Measurements from ENCODE around the gene APAF1. TPM values are rescaled to one million over a fixed set of nuclear protein-coding genes. Genes with fewer than 3 reads are reported as not detected.
"Not testable (repeated sequence)": the region's sequence is repeated elsewhere in the genome, so short reads cannot be mapped to it uniquely, and the experiment has no call there.

Gene APAF1
- total RNA-seq, 1 experiment from 2014 or later = 19.1 TPM

DNA sequence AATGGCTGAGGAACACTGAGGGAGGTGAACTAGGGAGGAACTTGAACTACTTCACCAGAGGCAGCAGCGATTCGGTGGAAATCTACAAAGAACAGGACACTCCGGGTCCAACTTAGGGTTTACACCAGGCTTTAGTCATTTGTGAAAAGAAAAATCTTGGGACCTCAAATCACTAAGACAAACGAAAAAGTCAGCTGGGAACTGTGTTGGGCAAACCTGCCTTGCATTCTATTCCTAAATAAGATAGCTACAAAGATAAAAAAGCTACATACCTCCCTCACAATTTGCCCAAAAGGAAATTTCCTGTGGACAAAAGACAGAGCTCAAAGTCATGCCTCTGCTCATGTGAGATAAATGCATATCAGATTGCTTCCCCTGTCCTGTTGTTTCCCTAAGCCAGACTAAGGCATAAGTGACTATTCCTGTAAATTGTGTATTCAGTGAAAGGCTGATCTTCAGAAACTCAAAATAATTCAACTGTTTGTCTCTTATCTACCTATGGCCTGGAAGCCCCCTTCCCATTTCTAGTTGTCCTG, 106.6 kb downstream of the APAF1 start:
- Histone ChIP-seq H3K4me1 (replicated peaks; ENCODE audit: insufficient read depth) (no peaks in the 10 kb centered on the region), H3K4me2 (no peak overlapping the region), H4K20me1 (ENCODE audit: insufficient read depth) (no peaks in the 10 kb centered on the region), H3K9me3 (ENCODE audit: insufficient read depth, low read depth) (no peaks in the 10 kb centered on the region), H3K36me3 (ENCODE audit: low read depth) (no peaks in the 10 kb centered on the region), H3K27me3 (ENCODE audit: insufficient read depth, low read depth) (peaks cover 21% of the 10 kb centered on the region; the same call in 1 of the 2 replicates), H3K79me2 (ENCODE audit: low read depth) (no peaks in the 10 kb centered on the region), H3K4me3 (no peak overlapping the region), H3F3A (ENCODE audit: insufficient read depth, low read depth) (no peaks in the 10 kb centered on the region), H3K9me2 (ENCODE audit: insufficient read depth) (no peaks in the 10 kb centered on the region), H2AFZ (no peak overlapping the region), H3K27ac (no peak overlapping the region)
- no TSS peak for BruUV-seq (replicated peaks)
- intact Hi-C loops (cut with micrococcal nuclease; ENCODE audit: unreplicated experiment) = no loop called here
- TF ChIP-seq, protein P1, sequence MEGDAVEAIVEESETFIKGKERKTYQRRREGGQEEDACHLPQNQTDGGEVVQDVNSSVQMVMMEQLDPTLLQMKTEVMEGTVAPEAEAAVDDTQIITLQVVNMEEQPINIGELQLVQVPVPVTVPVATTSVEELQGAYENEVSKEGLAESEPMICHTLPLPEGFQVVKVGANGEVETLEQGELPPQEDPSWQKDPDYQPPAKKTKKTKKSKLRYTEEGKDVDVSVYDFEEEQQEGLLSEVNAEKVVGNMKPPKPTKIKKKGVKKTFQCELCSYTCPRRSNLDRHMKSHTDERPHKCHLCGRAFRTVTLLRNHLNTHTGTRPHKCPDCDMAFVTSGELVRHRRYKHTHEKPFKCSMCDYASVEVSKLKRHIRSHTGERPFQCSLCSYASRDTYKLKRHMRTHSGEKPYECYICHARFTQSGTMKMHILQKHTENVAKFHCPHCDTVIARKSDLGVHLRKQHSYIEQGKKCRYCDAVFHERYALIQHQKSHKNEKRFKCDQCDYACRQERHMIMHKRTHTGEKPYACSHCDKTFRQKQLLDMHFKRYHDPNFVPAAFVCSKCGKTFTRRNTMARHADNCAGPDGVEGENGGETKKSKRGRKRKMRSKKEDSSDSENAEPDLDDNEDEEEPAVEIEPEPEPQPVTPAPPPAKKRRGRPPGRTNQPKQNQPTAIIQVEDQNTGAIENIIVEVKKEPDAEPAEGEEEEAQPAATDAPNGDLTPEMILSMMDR (conservative IDR thresholded peaks at IDR 0.05) = no peak
- TF ChIP-seq EZH2 (IDR thresholded peaks at IDR 0.05; ENCODE audit: low read depth) = no peak
- no peak for DNase-seq
- ChIA-PET POLR2A (ENCODE audit: unreplicated experiment) (no interaction called here), CTCF (no interaction called here)

DNA sequence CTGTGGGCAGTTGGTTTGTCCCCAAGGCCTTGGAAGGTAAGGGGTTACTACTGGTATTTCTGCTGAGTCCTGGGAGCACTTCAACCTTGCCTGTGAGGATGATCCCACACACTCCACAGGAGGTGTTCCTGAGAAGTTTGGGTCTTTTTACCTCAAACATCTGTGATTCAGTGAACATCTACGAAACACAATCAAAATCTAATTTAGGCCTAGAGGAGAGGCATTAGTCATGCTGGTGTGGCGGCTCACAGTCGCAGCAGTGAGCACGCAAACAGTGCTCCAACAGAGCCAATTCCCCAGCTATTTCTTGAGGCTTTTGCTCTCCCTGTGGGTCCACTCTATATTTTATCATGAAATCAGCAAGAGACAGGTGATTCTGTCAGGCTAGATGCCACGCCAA, 107.6 kb downstream of the APAF1 start:
- no peak overlapping the region for H2AFZ ChIP-seq
- no peaks in the 10 kb centered on the region for H3K4me1 ChIP-seq (replicated peaks; ENCODE audit: insufficient read depth)
- H3F3A ChIP-seq (ENCODE audit: insufficient read depth, low read depth) = no peaks in the 10 kb centered on the region
- ChIA-PET CTCF (interaction anchor here (0.7 kb wide), 1 partner anchor 1161 kb away, joined by 4 read pairs; no protein-coding TSS in a partner anchor), POLR2A (ENCODE audit: unreplicated experiment) (interaction anchor here (0.6 kb wide), 1 partner anchor 247 kb away, joined by 4 read pairs; no protein-coding TSS in a partner anchor)
- H3K4me2 ChIP-seq = no peak overlapping the region
- no peak overlapping the region for H3K4me3 ChIP-seq
- no peaks in the 10 kb centered on the region for H3K36me3 ChIP-seq (ENCODE audit: low read depth)
- no peaks in the 10 kb centered on the region for H3K9me3 ChIP-seq (ENCODE audit: insufficient read depth, low read depth)
- no peaks in the 10 kb centered on the region for H3K79me2 ChIP-seq (ENCODE audit: low read depth)
- no TSS peak for BruUV-seq (replicated peaks)
- no peaks in the 10 kb centered on the region for H3K9me2 ChIP-seq (ENCODE audit: insufficient read depth)
- intact Hi-C loops (cut with micrococcal nuclease; ENCODE audit: unreplicated experiment) = no loop called here
- no peaks in the 10 kb centered on the region for H4K20me1 ChIP-seq (ENCODE audit: insufficient read depth)
- DNase-seq = no peak
- H3K27ac ChIP-seq = no peak overlapping the region
- no peak for TF ChIP-seq EZH2 (IDR thresholded peaks at IDR 0.05; ENCODE audit: low read depth)
- TF ChIP-seq, protein P1 (conservative IDR thresholded peaks at IDR 0.05) = no peak
- peaks cover 16% of the 10 kb centered on the region for H3K27me3 ChIP-seq (ENCODE audit: insufficient read depth, low read depth)

DNA sequence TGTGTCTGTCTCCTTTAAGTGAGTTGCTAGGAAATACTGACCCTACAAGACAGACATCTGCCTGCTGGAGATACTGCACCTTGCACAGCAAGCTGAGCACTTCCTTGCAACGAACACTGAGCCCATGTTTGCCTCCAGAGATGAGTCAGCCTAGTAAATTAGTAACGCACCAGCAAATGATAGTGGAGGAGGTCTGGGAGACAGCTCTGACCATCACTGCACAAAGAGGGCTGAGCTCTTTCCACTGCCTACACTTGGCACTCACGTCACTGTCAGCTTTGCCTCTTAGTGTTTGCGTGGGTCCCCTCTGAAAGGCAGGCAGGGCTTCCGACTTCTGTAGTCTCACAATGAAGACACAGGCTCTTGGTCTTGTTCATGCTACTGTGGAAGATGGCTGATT, 109.0 kb downstream of the APAF1 start:
- Histone ChIP-seq H4K20me1 (ENCODE audit: insufficient read depth) (no peaks in the 10 kb centered on the region), H3K79me2 (ENCODE audit: low read depth) (no peaks in the 10 kb centered on the region), H3K27ac (no peak overlapping the region), H3K9me2 (ENCODE audit: insufficient read depth) (no peaks in the 10 kb centered on the region), H3K36me3 (ENCODE audit: low read depth) (no peaks in the 10 kb centered on the region), H3K4me1 (replicated peaks; ENCODE audit: insufficient read depth) (no peaks in the 10 kb centered on the region), H2AFZ (no peak overlapping the region), H3K9me3 (ENCODE audit: insufficient read depth, low read depth) (no peaks in the 10 kb centered on the region), H3K4me3 (no peak overlapping the region), H3K27me3 (ENCODE audit: insufficient read depth, low read depth) (peaks cover 22% of the 10 kb centered on the region), H3K4me2 (no peak overlapping the region), H3F3A (ENCODE audit: insufficient read depth, low read depth) (no peaks in the 10 kb centered on the region)
- intact Hi-C loops (cut with micrococcal nuclease; ENCODE audit: unreplicated experiment) = no loop called here
- CTCF ChIA-PET = no interaction called here
- POLR2A ChIA-PET (ENCODE audit: unreplicated experiment) = no interaction called here
- TF ChIP-seq, protein P1 (conservative IDR thresholded peaks at IDR 0.05) = no peak
- no peak for TF ChIP-seq EZH2 (IDR thresholded peaks at IDR 0.05; ENCODE audit: low read depth)
- BruUV-seq (replicated peaks) = no TSS peak
- DNase-seq = peak in 1 of 2 experiments; percentile 71

DNA sequence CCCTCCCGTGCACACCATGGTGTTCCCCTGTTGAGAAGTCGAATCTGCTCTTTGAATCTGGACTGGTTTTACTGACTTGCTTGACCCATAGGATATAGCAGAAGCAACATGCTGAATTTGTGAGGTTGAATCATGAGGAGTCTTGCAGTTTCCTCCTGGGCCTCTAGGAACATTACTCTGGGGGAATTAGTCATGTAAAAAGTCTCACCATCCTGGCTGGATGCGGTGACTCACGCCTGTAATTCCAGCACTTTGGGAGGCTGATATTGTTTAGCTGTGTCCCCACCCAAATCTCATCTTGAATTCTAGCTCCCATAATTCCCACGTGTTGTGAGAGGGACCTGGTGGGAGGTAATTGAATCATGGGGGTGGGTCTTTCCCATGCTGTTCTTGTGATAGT, 110.8 kb downstream of the APAF1 start:
- POLR2A ChIA-PET (ENCODE audit: unreplicated experiment); DNase-seq; BruUV-seq (replicated peaks): not testable (repeated sequence)

More for the DNA sequence above, 110.8 kb downstream of the APAF1 start:
- H3K79me2 ChIP-seq (ENCODE audit: low read depth); H3K4me3 ChIP-seq; H2AFZ ChIP-seq; H4K20me1 ChIP-seq (ENCODE audit: insufficient read depth); H3K4me1 ChIP-seq (replicated peaks; ENCODE audit: insufficient read depth); H3K9me2 ChIP-seq (ENCODE audit: insufficient read depth); H3K9me3 ChIP-seq (ENCODE audit: insufficient read depth, low read depth); CTCF ChIA-PET; H3F3A ChIP-seq (ENCODE audit: insufficient read depth, low read depth); H3K4me2 ChIP-seq; intact Hi-C loops (cut with micrococcal nuclease; ENCODE audit: unreplicated experiment); H3K36me3 ChIP-seq (ENCODE audit: low read depth); H3K27ac ChIP-seq: not testable (repeated sequence)
- peaks cover 33% of the 10 kb centered on the region for H3K27me3 ChIP-seq (ENCODE audit: insufficient read depth, low read depth)
